Epidermal melanocyte (primary cell): ENCODE results near the gene ZBTB24.
"Not testable (repeated sequence)": the region's sequence is repeated elsewhere in the genome, so short reads cannot be mapped to it uniquely, and the experiment has no call there.

Experiments
- DNase-seq: peaks from one replicate; pipeline ENCODE4 v3.0.0; 2011; ENCODE audit warnings: low spot score; ENCODE audit not compliant: insufficient read length

Gene ZBTB24

GRCh38 chr6:109482905-109483734, at the start of gene ZBTB24:
Gene ZBTB24 (minus strand): TSS chr6:109483219. CDS start chr6:109482026, 1,193 bp downstream.
- DNase-seq: peak; percentile 67

GRCh38 chr6:109531446-109531845, 48.4 kb upstream of the ZBTB24 start:
- no peak for DNase-seq

GRCh38 chr6:109527989-109528388, 45.0 kb upstream of the ZBTB24 start:
- DNase-seq: no peak

GRCh38 chr6:109526905-109527628, 44.0 kb upstream of the ZBTB24 start:
- peak; percentile 46 for DNase-seq

GRCh38 chr6:109524129-109524528, 41.1 kb upstream of the ZBTB24 start:
- no peak for DNase-seq

- DNase-seq: no peak
Observed at GRCh38 chr6:109523478-109523877, 40.5 kb upstream of the ZBTB24 start.

- DNase-seq: no peak
Observed at GRCh38 chr6:109521080-109521479, 38.1 kb upstream of the ZBTB24 start.

- not testable (repeated sequence) for DNase-seq
Observed at GRCh38 chr6:109519647-109520046, 36.6 kb upstream of the ZBTB24 start.

GRCh38 chr6:109516929-109517328, 33.9 kb upstream of the ZBTB24 start:
- DNase-seq: no peak

GRCh38 chr6:109515781-109516409, 32.9 kb upstream of the ZBTB24 start:
- DNase-seq: no peak

- no peak for DNase-seq
Observed at GRCh38 chr6:109514946-109515345, 31.9 kb upstream of the ZBTB24 start.

GRCh38 chr6:109513571-109514071, 30.6 kb upstream of the ZBTB24 start:
- peak; percentile 28 for DNase-seq

- no peak for DNase-seq
Observed at GRCh38 chr6:109512271-109512817, 29.3 kb upstream of the ZBTB24 start.

GRCh38 chr6:109511832-109512231, 28.8 kb upstream of the ZBTB24 start:
- DNase-seq: no peak

GRCh38 chr6:109510358-109510757, 27.3 kb upstream of the ZBTB24 start:
- DNase-seq: no peak

- DNase-seq: no peak
Observed at GRCh38 chr6:109508166-109508860, 25.3 kb upstream of the ZBTB24 start.

GRCh38 chr6:109507490-109508072, 24.6 kb upstream of the ZBTB24 start:
- DNase-seq: no peak

- DNase-seq: no peak
Observed at GRCh38 chr6:109506841-109507240, 23.8 kb upstream of the ZBTB24 start.

- no peak for DNase-seq
Observed at GRCh38 chr6:109506314-109506713, 23.3 kb upstream of the ZBTB24 start.

GRCh38 chr6:109503327-109504224, 20.6 kb upstream of the ZBTB24 start:
- DNase-seq: no peak
